GM19372 (cell line): ENCODE measurements around the gene PROK1.
"Not testable (repeated sequence)": the region's sequence is repeated elsewhere in the genome, so short reads cannot be mapped to it uniquely, and the experiment has no call there.

Source experiments
- ATAC-seq: cut with Tn5 transposase; IDR thresholded peaks from one replicate; pipeline ENCODE4 v1.9.1; 2021; ENCODE audit warnings: mild to moderate bottlenecking, low read depth, moderate library complexity; ENCODE audit not compliant: unreplicated experiment

PROK1 gene

DNA sequence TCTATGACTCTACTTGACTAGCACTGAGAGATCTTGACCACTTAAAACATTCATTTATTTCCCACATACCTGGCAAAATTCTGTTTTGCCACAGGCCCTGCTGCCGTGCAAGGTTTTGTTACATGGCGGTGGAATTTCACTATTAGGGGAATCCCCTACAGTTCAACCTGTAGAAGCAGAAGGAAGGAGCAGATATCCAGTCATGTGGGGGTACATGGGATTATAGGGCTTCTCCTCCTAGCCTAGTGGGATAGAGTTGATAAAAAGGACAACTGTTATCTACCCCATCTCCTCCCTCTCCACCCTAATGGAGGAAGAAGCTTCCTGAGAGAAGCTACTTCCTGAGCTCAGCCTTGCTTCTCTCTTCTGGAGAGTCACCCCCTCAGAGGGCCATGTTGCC is 17.7 kb upstream of the PROK1 start:
- no peak for ATAC-seq

- ATAC-seq: no peak
Measured at GRCh38 chr1:110433803-110434202, 17.1 kb upstream of the PROK1 start.

DNA sequence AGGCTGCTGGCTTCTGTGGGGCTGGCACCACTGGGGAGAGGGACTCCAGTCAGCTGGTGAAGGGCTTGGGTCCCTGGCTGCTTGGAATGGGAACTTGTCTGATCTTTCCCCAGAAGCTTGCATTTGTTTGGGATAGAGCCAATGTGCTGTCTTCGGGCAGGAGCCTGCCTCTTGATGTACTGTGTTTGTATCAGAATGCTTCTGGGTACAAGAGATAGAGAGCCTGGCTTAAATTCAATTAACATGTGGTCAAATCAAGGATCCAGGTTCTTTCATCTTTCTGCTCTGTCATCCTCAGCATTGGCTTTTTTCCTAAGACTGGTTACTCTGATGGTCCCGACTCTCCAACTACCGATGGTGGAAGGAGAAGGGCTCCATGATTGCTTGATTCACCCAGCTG is 16.0 kb upstream of the PROK1 start:
- ATAC-seq: no peak

DNA sequence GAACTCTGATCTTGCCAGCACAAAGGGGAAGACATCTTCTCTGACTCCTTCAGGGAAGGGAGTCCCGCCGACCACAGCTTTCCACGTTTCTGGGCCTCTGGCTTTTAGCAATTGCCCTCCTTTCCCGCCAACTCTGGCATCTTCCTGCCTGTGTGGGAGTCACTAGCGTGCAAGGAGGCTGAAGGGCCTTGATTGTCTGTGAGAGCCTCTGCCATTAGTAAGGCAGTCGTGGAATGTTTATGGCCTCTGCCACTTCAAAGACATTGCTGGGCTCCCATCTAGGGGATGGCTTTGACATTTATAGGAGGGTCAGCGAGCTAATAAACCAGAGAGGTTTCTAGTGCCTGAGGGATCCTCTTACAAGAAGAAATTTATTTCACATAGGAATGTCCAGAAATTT is 14.3 kb upstream of the PROK1 start:
- ATAC-seq: no peak

DNA sequence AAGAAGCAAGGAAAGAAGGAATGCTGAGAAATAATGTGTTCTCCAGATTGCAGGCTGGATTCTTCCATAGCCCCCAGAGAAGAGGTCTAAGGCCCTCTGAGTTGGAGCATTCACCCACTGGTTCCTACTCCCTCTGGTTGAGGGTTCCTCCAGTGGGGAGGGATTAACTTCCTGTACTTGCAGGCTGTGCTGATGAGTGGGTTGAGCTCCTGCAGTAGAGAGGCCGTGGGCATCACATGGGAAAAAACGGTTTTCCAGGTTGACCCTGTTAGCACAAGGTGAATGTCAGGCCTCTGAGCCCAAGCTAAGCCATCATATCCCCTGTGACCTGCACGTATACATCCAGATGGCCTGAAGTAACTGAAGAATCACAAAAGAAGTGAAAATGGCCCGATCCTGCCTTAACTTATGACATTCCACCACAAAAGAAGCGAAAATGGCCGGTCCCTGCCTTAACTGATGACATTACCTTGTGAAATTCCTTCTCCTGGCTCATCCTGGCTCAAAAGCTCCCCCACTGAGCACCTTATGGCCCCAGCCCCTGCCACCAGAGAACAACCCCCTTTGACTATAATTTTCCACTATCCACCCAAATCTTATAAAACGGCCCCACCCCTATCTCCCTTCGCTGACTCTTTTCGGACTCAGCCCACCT is 13.2 kb upstream of the PROK1 start:
- ATAC-seq: not testable (repeated sequence)

DNA sequence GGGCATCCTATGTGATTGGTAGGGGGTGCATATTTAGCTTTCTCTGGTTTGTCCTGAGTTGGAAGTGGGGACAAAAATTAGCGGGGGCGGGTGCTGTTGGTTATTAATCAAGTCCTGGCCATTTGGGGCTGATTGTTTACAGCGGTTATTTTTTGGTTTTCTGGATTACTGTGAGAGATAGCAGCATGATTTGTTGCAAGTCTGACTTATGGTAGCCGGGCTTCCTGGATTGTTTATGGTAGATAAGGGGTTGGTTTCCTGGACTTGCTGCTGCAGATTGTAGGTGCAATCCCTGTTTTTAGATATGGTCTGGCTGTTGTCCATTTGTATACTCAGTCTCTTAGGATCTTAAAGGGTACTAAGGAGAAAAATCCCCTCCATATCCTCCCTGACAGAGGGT is 12.1 kb upstream of the PROK1 start:
- no peak for ATAC-seq

- not testable (repeated sequence) for ATAC-seq
Measured at GRCh38 chr1:110439873-110440272, 11.1 kb upstream of the PROK1 start.

GRCh38 chr1:110440877-110441276 is 10.1 kb upstream of the PROK1 start:
- no peak for ATAC-seq

GRCh38 chr1:110441888-110442287 is 9.1 kb upstream of the PROK1 start:
- ATAC-seq: no peak

GRCh38 chr1:110443451-110443850 is 7.5 kb upstream of the PROK1 start:
- ATAC-seq: no peak

- ATAC-seq: no peak
Measured at GRCh38 chr1:110444561-110444960, 6.4 kb upstream of the PROK1 start.

DNA sequence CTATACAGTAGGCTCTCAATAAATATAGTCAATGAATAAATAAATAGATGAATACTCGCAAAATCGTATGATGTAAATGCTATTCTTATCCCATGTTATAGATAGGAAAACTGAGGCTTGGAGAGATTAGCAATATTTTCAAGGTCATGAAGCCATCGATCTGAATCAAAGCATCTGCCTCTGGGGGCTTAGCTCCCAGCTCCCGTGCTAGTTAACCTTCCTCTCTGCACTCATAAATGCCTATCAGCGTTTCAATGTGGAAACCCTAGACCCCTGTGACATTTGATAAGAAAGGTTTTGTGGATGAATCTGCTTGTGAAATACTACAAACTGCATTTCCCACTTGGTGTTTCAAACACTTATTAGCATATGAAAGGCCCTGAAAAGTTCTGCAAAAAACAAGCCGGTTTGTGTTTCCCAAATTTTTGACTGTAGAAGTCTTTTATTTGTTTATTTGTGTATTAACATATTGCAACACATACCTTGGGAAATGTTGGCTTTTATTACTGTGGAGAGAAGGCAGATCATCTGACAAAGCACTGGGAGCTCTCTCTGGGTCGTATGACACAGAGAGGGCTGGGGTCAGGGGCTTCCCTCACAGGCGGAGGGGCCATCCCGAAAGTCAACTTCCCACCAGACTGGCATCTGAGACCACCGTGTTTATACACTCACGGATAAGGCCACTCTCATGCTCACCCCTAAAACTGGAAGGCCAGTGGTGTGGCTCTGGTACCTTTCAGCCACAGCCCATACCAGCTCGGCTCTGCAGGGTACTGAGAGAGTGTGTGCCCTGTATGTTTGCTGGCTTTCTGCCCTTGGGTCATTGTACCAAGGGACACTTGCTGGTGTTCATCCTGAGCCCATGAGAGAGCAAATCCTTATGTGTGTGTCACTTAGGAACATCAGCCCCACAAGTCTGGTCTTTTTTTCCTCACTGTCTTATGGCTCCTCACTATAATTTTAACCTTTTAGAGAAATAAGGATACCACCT is 993 bp upstream of the PROK1 start:
- no peak for ATAC-seq

- ATAC-seq: no peak
Measured at GRCh38 chr1:110452330-110452729, 1.4 kb downstream of the PROK1 start.

DNA sequence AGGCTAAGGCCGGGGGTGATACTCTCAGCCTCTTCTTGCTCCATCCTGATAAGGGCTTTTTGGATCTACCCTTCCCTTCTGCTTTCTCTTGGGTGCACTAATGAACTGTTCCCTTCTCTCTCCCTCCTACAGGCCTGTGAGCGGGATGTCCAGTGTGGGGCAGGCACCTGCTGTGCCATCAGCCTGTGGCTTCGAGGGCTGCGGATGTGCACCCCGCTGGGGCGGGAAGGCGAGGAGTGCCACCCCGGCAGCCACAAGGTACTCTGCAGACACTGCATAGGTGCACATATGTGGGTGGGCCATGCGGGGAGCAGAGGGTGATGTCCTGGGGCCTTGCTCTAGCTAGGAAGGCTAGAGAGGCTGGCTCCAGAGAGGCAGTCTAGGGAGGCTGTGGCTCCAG is 2.9 kb downstream of the PROK1 start:
- no peak for ATAC-seq

GRCh38 chr1:110454328-110454727 is 3.4 kb downstream of the PROK1 start:
- no peak for ATAC-seq

- no peak for ATAC-seq
Measured at GRCh38 chr1:110455151-110455550, 4.2 kb downstream of the PROK1 start.

DNA sequence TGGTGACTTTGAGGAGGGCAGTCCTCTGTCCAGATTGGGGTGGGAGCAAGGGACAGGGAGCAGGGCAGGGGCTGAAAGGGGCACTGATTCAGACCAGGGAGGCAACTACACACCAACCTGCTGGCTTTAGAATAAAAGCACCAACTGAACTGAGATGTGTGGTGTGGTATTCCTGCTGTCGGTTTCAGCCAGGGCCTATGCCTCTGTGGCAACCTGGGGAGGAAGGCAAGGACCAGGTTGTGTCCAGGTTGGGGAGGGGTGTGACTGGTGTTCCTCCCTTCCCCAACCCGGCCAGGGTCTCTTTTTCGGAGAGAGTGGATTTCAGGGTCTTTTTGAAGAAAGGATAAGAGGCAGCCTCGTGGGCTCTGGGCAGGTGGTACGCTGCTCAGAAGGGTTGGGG is 6.3 kb downstream of the PROK1 start:
- no peak for ATAC-seq

DNA sequence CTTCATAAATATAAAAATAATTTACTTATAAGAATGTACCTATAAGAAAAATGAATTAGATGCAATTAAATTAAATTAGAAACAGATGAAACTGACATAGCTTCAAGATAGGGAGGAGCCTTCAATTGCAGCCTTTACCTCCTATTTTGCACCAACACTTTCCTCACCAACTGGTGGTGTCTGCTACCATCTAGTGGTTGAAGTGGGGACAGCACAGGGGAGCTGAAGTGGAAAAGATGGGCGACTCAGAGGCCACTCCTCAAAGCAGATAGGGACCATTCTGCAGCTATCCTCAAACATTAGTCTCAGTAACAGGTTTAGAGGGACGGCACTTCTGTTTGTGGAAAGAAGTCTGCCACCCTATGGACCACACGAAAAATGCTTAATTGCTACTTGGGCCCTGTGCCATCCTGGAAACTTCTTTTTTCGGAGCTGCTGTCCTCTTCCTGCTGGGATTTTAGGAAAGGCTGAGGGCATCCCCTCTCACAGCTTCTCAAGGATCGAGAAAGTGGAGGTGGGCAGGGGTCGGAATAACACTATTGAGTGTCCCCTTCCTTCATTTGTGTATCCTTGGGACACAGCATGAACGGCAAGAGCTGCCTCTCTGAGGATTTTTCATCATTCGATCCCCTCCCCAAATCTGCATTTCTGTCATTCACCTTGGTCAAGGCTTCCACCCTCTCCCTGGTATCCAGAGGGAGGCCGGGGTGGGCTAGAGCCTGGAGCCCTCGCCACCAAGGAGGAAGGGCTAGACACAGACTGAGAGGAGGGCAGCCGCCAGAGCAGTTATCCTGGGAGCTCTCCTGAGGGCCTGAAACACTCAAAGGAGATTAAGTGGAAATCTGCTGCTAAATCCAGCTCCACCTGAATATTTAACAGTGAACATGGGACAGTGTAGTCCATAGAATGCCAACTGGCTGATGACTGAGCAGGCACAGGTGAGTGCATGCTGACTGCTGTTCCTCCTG is 9.6 kb downstream of the PROK1 start:
- no peak for ATAC-seq

DNA sequence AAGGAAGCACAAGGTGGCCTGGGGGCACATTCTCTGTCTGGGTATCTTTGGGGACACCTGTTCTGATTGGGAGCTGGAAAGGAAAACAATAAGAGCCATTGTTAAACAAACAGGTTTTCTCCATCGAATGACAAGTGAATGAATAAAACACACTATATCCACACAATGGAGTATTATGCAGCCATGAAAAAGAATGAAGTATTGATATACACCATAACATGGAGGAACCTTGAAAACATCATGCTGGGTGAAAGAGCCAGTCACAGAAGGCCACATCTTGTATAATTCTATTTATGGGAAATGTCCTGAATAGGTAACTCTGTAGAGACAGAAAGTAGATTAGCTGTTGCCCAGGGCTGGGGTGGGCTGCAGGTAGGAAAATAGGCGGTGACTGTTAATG is 11.1 kb downstream of the PROK1 start:
- ATAC-seq: no peak

GRCh38 chr1:110462964-110463363 is 12.0 kb downstream of the PROK1 start:
- ATAC-seq: no peak

DNA sequence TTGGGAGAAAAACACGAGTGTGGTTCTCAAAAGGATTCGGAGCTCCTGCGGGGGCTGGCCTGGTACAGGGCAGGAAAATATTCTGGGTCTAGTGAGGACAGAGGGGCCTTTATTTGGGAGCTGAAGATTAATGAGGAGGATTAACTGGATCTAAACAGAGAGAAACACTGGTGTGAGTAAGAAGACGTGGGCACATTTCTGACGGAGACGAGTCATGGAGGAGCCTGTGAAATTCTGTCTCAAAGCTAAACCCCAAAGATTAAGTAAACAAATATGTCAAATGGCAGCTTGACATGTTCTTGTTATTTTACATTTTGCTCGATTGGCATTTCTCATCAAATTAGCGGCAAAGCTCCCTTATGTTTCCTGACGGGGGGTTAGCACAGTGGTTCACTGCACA is 12.8 kb downstream of the PROK1 start:
- ATAC-seq: no peak
